Stimulated activated CD4-positive, alpha-beta T cell treated with anti-CD3 and anti-CD28 coated beads, Interleukin-15, amount 100 ng/mL, for 48 hours (primary cell): ENCODE data around the gene HCFC2.
"Not testable (repeated sequence)": the region's sequence is repeated elsewhere in the genome, so short reads cannot be mapped to it uniquely, and the experiment has no call there.

Experiments used
- DNase-seq, 2 donors: peaks; one replicate each; pipeline ENCODE4 v3.0.0-alpha.2; 2020; ENCODE audit warnings: low read depth in 2 of 2

HCFC2 gene

GRCh38 chr12:104057771-104058197 lies 6.5 kb upstream of the HCFC2 start:
- DNase-seq: no peak

DNA sequence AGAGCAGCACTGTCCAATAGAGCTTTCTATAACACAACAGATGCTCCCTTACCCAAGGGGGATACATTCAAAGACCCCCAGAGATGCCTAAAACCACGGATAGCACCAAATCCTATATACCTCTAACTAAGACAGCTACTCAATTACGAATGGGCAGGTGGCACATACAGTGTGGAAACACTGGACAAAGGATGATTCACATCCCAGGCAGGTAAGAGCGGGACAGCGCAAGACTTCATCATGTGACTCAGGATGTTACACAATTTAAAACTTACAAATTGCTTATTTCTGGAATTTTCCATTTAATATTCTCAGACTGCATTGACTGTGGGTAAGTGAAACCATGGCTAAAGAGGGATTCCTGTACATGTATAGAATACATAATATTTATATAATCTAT lies 5.5 kb upstream of the HCFC2 start:
- no peak for DNase-seq

GRCh38 chr12:104059963-104060362 lies 4.4 kb upstream of the HCFC2 start:
- no peak for DNase-seq

GRCh38 chr12:104060791-104061190 lies 3.5 kb upstream of the HCFC2 start:
- DNase-seq: no peak

- no peak for DNase-seq
Observed at GRCh38 chr12:104063712-104064030, 660 bp upstream of the HCFC2 start.

DNA sequence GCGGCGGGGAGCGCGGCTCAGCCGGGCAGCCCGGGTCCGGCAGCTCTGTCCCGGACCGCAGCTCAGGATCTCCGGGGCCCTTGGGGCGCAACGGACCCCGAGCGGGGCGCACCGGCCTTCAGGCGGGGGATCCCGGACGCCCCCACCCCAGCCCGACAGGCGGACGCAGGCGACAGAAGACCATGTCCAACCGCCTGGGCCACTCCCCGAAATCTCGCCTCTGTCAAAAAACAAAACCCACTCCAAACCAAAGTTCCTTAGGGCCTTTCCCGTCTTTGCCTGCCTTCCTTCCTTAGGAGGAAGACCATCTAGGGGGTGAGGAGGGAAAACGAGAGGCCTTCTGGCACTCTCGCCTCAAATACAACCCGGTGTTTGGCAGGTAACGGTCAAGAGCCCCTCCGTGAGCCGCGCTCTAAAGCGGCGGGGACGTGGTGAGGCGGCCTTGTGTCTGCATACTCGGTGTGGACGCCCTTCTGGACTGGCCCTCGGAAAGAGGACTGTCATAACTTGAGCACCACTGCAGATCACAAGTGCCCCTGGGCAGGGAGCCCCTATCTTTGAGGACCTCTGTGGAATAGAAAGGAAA lies 604 bp downstream of the HCFC2 start:
- DNase-seq: no peak

DNA sequence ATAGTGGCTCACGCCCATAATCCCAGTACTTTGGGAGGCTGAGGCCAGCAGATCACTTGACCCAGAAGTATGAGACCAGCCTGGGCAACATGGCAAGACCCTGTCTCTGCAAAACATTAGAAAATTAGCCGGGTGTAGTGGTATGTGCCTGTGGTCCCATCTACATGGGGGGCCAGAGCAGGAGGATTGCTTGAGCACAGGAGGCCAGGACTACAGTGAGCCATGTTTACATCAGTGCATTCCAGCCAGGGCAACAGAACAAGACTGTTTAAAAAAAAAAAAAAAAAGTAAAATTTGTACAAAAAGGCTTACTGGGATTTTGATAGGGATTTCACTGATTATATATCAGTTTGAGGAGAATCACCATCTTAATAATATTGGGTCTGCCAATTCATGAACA lies 7.8 kb downstream of the HCFC2 start:
- no peak for DNase-seq

DNA sequence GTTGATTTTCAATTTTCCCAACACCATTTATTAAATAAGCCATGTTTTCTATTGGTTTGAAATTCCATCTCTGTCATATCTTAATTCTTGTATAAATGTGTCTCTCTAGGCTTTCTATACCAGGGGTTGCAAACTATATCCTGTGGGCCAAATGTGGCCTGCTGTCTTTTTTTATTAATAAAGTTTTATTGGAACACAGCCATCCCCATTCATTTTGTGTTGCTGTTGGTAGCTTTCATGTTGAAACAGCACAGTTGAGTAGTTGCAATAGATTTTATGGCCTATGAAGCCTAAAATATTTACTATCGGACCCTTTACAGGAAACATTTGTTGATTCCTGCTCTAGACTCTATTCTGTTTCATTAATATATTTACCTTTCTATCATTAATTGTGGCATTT lies 9.4 kb downstream of the HCFC2 start:
- DNase-seq: no peak

DNA sequence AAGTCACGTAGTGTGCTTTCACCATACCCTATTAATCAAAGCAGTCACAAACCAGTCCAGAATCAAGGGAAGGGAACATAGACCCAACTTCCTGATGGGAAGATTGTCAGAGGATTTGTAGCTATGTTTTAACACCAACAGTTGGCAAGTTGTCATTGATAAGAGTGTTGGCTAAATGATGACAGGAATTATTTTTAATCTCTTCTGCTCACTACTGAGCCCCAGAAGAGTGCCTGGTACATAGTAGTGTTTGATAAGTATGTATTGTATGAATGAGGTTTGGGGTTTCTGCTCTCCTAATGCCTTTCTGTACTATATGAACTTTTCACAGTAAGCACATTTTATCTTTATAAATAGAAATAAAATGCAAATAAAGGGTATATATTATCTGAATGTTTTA lies 14.7 kb downstream of the HCFC2 start:
- DNase-seq: no peak

DNA sequence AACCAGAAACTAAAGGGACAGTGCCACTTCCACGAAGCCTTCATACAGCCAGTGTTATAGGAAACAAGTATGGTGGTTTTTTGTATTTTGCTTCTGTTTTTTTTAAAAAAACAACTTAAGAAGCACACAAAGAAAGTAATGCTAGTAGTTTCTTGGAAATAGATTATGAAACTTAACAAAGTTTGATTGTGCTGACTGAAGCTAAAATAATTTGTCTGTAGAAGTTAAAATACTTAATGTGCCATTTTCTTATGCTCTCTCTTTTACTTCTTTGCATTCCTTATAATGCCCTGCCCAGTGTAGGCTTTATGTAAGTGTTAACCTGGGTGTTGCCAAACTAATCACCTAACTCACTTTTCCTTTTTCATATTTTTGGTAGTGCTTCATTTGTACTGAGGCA lies 16.4 kb downstream of the HCFC2 start:
- DNase-seq: no peak

- peak; percentile 42 to 58 for DNase-seq
Observed at GRCh38 chr12:104083769-104084475, 19.6 kb downstream of the HCFC2 start.

DNA sequence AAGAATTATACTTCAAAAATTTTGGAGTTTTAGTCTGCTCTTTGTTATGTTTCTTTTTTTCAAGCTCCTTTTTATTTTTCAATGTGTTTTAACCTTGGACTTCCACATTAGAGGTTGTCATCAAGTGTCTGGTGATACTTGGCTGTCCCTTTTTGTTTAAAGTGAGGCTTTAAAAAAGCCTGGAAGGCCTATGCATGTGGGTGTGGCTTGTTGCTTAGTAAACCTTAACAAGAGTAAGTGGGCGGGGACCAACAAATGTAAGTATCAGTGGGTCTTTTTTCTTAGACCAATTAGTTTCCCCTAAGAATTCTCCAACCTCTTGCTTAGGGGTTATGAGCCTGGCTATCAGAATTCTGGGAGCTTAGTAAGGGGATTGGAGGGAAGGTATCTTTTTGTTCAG lies 26.4 kb downstream of the HCFC2 start:
- no peak for DNase-seq

DNA sequence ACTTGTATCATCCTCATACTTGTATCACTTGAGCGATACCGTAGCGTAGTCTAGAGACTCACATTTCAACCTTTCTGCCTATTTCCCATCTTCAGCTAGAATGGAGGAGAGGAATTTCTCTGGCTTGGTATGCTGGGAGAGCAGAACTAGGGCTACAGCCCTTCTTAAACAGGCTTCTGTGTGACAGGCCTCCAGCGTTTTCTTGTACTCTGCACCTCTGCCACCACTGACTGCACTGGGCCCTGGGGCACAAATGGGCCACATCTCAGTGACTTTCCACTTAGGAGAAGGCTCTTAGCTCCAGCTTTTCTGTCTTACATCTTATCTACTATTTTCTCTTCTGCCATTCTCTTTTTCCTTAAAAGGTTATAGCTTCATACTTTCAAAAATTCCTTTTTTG lies 26.8 kb downstream of the HCFC2 start:
- no peak for DNase-seq

- DNase-seq: no peak
Observed at GRCh38 chr12:104094284-104094683, 30.0 kb downstream of the HCFC2 start.

- no peak for DNase-seq
Observed at GRCh38 chr12:104095289-104095688, 31.0 kb downstream of the HCFC2 start.

- DNase-seq: no peak
Observed at GRCh38 chr12:104097954-104098353, 33.6 kb downstream of the HCFC2 start.

GRCh38 chr12:104105461-104105860 lies 41.1 kb downstream of the HCFC2 start:
- DNase-seq: no peak

DNA sequence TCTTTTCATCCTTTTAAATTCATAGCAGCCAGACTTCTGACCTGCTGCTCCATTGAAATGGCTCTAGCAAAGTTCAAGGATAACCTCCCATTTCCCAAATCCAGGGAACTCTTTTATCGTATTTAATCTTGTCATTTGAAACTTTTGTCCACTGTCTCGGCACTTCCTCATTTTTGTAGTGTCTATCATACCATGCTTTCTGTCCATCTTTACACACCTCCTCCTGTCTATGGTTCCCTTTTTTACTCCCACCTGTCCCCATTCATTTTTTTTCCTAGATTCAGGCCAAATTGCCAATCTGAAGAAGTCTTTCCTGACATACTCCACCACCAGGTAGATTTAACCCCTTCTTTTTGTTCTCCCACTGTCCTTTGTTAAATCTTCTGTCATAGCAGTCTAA lies 42.6 kb downstream of the HCFC2 start:
- DNase-seq: no peak

GRCh38 chr12:104108755-104109445 lies 44.6 kb downstream of the HCFC2 start:
- peak; percentile 73 to 87 for DNase-seq

DNA sequence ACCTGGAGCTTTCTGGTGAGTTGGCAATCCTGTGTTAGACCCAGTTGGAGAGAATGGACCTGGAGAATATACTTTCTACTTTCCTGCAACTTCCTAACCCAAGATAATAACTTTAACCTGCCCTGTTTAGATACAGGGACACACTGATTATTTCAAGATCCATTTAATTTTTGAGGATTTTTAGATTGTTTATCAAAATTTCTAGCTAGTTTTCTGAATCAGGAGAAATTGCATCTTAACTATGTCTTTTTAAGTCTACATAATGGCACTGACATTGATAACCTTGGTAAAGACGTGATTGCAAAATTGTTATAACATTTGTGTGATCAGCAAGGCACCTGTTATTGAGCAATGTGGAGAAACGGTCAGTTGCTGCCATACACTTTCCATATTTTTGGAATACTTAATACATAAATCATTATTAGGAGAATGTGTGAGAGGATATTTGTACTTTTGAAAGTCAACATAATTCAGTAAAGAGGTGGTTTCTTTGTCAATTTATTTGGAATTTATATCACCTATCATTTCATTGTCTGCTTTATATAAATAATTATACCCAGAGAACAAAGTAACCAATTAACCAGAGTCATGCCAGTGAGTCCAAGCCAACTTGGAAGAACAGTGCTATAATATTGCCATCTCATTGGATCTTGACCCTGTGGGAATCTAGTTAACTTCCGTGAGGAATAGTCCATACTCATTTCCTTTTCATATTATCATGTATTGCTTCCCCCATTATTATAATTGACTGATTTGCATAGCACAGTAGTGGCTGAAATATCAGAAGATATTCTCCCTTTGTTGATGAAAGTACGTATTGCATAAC lies 45.3 kb downstream of the HCFC2 start:
- no peak for DNase-seq

- not testable (repeated sequence) for DNase-seq
Observed at GRCh38 chr12:104114834-104115586, 50.7 kb downstream of the HCFC2 start.

DNA sequence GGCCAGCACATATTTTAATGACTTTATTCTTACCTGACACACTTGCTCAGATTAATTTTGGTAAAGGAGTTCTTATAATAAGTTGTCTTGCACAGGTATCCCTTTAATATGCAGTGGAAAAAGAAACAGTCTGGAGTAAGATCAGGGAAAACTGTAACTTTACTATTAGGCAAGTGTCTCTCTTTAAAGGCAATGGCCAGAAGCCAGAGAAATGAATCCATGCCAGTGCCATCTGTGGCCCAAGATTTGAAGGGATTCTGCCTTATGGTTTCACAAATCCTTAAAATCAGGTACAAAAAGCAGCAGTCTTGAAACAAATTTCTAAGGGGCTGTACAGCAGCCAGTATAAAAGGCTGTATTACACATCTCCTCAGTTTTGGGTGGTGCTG lies 51.2 kb downstream of the HCFC2 start:
- no peak for DNase-seq
